ENCODE data around the gene MEF2C.

Gene MEF2C

DNA sequence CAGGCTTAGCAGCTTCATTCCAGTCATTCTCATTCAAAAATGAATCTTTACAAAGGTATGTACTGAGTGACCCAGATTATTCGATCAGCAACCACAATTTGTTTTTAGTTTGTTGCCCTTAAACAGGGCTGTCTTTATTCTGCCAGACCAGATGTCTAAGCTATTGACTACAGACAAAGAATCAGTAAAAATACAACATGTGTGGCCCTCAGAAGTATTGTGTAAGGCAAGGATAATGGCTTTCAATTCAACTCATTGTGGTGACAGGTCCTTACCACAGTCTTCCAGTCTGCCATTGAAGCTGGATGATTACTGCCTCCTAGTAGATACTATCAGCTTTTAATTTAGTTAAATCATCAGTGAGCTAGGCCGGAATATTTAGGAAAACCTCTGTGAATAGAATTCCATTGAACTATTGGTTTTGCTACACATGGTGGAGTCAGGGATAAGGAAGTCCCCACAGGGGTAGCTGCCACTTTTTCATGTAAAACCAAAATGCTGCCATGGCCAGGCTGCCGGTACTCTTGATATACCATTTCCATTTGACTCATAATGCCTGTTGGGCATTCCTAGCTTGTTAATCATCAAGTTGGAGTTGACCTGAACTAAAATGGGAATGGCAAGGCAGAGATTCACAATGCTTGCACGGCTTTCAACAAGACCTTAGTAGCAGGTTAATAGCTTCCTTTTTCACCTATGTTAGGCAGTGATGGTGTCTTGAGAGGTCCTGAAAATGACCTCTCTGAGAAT is 175.6 kb downstream of the MEF2C start:
- no peak for DNase-seq

- no peak for DNase-seq
These were observed 180.7 kb downstream of the MEF2C start for GRCh38 chr5:88702332-88702731.

DNA sequence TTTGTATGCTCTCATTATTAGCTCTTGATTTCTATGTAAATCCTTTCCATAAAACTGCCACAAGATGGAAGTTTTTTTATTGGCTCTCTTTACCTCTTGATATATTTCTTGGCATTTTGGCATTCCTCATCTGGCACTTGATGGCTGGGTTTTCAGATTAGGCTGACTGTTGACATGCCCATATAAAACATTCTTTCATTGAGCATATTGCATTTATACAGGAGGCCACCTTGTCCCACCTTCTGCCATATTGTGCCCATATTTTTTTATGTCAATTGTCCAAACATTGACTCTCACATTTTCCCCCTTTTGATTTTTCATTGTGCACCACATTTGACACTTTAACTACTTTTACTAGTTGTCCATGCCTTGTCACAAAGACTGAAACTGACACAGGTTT is 182.9 kb downstream of the MEF2C start:
- DNase-seq: no peak

GRCh38 chr5:88698290-88698689 is 184.7 kb downstream of the MEF2C start:
- no peak for DNase-seq

GRCh38 chr5:88696466-88696865 is 186.5 kb downstream of the MEF2C start:
- DNase-seq: no peak

GRCh38 chr5:88695931-88696330 is 187.1 kb downstream of the MEF2C start:
- DNase-seq: no peak

GRCh38 chr5:88695232-88695631 is 187.8 kb downstream of the MEF2C start:
- no peak for DNase-seq

GRCh38 chr5:88694023-88694679 is 188.8 kb downstream of the MEF2C start:
- no peak for DNase-seq

DNA sequence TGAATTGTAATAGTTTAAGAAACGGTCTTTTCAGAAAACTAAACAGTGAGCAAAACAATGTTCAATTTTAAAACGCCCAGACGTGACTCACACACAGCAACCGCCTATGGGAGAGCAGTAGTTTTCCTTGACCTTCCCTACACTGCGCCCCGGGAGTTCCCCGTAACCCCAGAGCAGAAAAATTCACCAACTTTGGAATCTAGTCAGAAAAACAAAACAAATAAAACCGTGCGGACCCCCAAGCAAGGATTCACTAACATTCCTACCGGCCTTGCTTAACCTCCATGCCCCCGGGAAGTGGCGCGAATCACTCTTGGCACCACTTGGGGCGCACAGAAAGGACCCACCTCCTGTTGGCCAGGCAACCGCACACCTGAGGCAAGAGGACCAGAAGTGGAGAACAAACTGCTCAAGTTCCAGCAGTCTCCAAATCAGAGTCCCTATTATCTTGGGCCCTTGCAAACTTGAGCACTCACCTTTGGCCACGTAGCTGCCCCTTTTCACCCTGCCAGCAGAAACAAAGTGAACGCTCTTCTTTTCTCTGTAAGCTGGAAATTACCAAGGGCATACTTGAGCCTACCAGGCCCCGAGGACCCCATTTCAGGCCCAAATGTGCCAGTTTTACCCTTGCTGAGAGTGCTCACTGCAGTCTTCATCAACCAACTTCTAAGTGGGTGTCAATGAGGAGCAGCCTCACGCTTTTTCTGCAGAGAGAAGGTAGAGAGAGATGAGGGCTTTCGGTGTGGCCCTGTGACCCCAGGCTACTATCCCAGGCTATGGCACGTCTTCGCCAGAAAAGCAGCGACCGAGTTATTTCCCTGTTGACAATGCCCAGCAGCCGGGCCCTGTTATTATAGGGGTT is 189.7 kb downstream of the MEF2C start:
- DNase-seq: no peak

DNA sequence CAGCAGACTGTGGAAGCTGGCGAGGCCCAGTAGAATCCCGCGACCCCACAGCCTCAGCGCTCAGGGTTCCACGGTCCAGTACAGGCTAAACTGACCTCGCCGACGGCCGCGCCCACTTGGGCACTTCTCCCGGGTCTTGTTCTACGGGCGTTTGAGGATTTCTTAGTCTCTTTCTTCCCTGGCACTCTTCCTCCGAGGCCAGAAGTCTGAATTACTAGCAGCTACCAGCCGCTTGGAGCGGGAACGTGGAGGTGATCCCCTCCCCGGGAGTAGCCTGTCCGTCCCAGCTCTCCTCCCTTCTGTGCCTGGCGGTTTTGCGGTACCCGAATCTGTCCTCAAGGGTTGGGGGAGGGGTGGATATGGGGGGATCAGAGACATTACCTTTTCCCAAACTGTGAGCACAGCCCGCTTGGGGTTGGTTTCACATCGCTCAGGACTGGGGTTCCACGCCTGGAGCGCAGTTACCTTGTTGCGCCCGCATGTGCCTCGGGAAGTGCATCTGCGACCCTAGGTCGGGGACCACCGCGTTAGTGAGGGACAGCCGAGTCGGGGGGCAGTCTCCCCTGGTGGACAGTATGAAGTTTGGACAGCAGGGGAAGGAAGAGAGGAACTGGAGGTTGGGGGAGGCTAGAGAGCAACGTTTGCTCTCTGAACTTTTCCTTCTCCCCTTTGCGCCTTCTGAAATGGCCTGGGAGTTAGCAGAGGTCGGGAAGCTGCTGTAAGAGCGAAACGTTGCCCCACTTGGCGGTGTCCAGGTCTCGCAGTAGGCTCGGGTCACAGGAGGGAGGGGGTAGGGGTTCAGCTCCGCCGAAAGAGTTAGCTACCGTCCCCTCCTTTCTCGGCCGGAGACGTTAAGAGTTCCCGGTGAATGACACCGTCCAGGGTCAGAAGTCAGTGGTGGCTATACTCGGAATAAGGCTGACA is 190.8 kb downstream of the MEF2C start:
- DNase-seq: no peak

GRCh38 chr5:88691230-88691582 is 191.8 kb downstream of the MEF2C start:
- no peak for DNase-seq

DNA sequence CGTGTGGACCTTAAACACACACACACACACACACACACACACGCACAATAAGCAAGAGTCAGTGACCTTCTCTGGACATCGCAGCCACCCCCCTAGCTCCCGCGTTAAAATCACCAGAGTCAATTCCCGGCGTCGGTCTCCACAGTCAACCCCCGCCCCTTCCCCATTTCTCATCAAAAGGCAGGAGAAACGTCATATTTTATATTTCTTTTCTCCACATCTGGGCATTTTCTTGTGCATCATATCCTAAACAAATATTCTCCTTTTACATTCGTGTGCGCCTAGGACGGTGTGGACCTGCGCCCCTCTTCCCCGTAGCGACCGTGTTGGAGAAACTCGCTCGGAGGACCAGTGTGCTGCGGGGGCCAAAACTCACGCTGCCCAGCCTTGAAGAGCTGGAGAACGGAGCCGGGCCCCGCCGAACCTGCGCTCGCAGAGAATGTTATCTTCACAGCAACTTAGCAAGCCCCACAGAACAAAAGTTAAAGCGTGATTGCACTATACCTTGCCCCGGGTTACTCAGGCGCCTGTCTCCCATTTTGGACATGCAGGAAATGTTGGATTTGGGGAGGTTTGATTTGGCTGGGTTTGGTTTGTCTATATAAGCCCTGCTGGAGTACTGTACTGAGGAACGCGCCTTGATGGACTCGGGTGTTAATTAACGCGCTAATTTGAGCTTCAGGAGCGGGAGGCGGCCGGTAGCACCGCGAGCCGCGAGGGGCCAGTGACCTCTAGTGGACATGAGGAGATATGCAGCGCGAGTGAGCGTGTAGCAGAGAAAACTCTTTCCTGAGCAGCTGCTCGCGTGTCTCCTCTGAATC is 192.4 kb downstream of the MEF2C start:
- peak; percentile 69 for DNase-seq

DNA sequence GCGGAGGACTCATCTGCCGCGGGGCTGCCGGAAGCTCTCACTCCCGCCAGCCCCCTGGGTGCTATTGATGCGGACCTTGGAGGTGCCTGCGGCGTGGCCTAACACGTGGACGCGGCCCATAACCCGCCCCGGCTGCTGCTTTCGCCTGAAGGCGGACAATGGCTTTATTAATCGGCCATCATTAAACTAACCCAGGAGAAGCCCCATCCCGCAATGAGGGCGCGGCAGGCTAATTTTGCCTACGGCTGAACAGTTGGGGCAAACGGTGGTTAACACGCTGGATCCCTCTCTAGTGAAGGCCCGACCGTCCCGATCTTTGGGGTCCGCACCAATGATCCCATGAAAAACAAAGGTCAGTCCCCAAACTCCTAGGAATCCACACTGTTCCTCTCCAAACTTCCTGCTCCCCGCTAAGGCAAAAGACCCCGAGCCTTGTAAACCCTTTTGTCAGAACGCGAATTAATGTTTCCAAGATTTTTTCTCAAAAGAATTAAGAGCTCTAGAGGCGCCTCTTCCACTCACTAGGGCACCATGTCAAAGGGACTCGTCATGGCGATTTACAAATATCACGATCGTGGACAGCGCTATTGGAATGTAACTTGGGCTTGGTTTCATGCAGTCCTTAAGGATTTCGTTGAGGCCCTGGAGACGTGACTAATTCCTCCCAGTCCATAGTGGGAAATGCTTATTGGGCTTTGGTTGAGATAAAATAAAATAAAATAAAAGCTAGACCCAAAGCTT is 193.1 kb downstream of the MEF2C start:
- DNase-seq: no peak

- no peak for DNase-seq
These were observed 193.9 kb downstream of the MEF2C start for GRCh38 chr5:88688984-88689667.

GRCh38 chr5:88688156-88688983 is 194.6 kb downstream of the MEF2C start:
- DNase-seq: no peak

GRCh38 chr5:88687373-88687911 is 195.5 kb downstream of the MEF2C start:
- no peak for DNase-seq

DNA sequence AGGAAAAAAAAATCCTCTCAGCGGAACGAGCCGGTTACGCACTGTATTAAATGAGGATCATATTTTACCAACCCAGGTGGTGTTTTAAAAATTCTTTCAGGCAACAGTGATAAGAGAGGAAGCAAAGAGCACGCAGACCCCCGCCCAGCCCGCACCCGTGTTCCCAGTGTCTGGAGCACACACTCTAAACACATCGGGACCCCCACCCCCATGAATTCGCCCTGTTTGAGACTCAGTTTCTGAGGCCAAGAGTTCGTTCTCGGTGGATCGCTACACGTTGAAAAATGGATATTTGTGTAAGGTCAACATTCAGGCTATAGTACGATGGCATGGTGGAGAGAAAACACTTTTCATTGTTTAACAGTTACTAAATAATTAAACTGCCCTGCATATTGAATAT is 196.3 kb downstream of the MEF2C start:
- DNase-seq: no peak

DNA sequence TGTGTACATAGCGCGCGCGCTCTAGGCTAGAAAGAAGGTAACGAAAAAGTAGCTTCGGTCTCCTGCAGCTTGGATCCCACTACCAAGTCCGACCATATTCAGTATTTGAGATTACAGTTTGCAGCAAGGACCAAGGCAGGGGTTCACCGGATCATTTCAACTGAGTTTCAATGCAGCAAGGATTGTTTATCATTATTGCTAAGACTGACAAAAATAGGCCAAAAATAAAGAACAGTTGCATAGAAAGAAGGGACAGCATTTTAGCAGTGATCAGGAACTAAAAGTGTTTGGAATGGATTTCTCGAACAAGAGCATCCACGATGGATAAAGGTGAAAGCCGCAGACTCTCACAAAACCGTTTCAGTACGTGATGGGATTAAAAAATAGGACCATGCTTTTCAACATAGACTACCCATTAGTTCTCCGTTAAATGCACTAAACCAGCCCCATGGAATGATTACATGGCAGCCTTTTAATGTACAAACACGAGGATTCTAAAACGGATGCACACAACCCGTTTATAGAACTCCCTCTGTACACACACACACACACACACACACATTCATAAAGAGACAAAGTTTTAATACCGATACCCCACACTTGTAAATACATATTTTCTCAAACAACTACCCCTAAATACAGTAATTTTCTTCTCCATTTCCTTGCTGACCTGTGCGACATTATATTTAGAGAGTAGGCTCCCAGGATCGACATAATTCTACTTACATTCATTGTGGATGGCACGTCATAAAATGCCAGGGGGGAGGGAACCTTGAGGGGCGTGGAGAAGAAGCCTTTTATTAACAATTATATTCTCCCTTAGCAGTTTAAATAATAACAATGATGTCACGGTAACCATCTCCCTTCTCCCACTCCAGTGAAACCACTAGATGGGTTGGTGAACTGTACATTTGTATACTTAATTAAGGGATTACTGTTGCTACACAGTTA is 197.1 kb downstream of the MEF2C start:
- DNase-seq: no peak

All from CD4-positive, alpha-beta T cell treated with Interleukin-10 for 1 hour (primary cell).